Uterus (tissue), 4 donors: ENCODE data around the gene SPAG8. TPM values are rescaled to one million over a fixed set of nuclear protein-coding genes. Genes with fewer than 3 reads are reported as not detected.

Experiments
- DNase-seq, 2 donors: peaks; one replicate each; pipeline ENCODE4 v3.0.0-alpha.2; 2019 to 2020
- H3K27ac ChIP-seq, 2 donors: fragments of 200-600 bp; sonication (generic); 1 replicate in 1 of 2; 2 replicates in 1 of 2; pipeline ENCODE4 v1.5.1; 2016 to 2018
- H3K27me3 ChIP-seq, 2 donors: fragments of 200-600 bp; sonication (generic); one replicate each; pipeline ENCODE4 v1.5.1; 2018 to 2019; ENCODE audit warnings: control low read depth in 1 of 2
- H3K36me3 ChIP-seq, 2 donors: fragments of 200-600 bp; sonication (generic); one replicate each; pipeline ENCODE4 v1.5.1; 2019; ENCODE audit warnings: control low read depth in 1 of 2
- H3K4me1 ChIP-seq, 2 donors: fragments of 200-600 bp; sonication (generic); one replicate each; pipeline ENCODE4 v1.5.1; 2018 to 2019; ENCODE audit warnings: control low read depth in 1 of 2
- H3K4me3 ChIP-seq, 2 donors: fragments of 200-600 bp; sonication (generic); 1 replicate in 1 of 2; 2 replicates in 1 of 2; pipeline ENCODE4 v1.5.1; 2018 to 2019; ENCODE audit warnings: mild to moderate bottlenecking in 1 of 2
- H3K9me3 ChIP-seq, 2 donors: fragments of 200-600 bp; sonication (generic); one replicate each; pipeline ENCODE4 v1.5.1; 2019; ENCODE audit warnings: control low read depth in 1 of 2
- CTCF ChIP-seq, 4 experiments: fragments of 200-600 bp in 2 of 4; fragments of 450-650 bp in 2 of 4; sonication (generic) in 2 of 4; IDR thresholded peaks; one replicate each; pipeline ENCODE4 v1.5.1; 2016 to 2019; ENCODE audit warnings: antibody characterized with exemption in 4 of 4, mild to moderate bottlenecking in 2 of 4, moderate library complexity in 1 of 4
- POLR2A ChIP-seq, 2 donors: fragments of 450-650 bp; IDR thresholded peaks; one replicate each; pipeline ENCODE4 v1.6.1; 2016; ENCODE audit warnings: antibody characterized with exemption in 2 of 2, mild to moderate bottlenecking in 1 of 2, moderate library complexity in 1 of 2
- intact Hi-C: fragments of 100-400 bp; cut with DNase I; formaldehyde crosslinking; loops from one replicate; pipeline ENCODE4 v1.15.1; 2023; ENCODE audit warnings: low total_unique reads
- total RNA-seq, 4 donors: library from RNA; depleted of rRNA in 3 of 4; stranded (reverse); fragments of >200 nt in 3 of 4; gene quantifications; one replicate each; pipeline versions ENCODE4 v1.1.0 to v1.2.4, GENCODE V29; 2014 to 2023
- donor health status: DM: yes; HTN: yes; CAD: no.

SPAG8 gene
- total RNA-seq, 4 donors from 2014 or later, result 0.26 to 6.0 (median 4.0) TPM; not detected in 1

- no peak for DNase-seq
- H3K27ac ChIP-seq, result no peak overlapping the region
- no peaks in the 10 kb centered on the region for H3K4me1 ChIP-seq
- no peaks in the 10 kb centered on the region for H3K36me3 ChIP-seq
- H3K27me3 ChIP-seq, result no peaks in the 10 kb centered on the region
- no peak overlapping the region for H3K4me3 ChIP-seq
- intact Hi-C loops, result no loop called here
- TF ChIP-seq POLR2A (IDR thresholded peaks at IDR 0.05) (no peak), CTCF (IDR thresholded peaks at IDR 0.05) (no peak)
- no peaks in the 10 kb centered on the region for H3K9me3 ChIP-seq
These were observed 36.0 kb downstream of the SPAG8 start for GRCh38 chr9:35776018-35776417.

GRCh38 chr9:35774907-35775635 lies 37.0 kb downstream of the SPAG8 start:
- no peaks in the 10 kb centered on the region for H3K4me1 ChIP-seq
- no peak for TF ChIP-seq POLR2A (IDR thresholded peaks at IDR 0.05)
- no peak for TF ChIP-seq CTCF (IDR thresholded peaks at IDR 0.05)
- no peaks in the 10 kb centered on the region for H3K36me3 ChIP-seq
- H3K27me3 ChIP-seq, result no peaks in the 10 kb centered on the region
- no peak overlapping the region for H3K4me3 ChIP-seq
- intact Hi-C loops, result no loop called here
- H3K9me3 ChIP-seq, result no peaks in the 10 kb centered on the region
- no peak for DNase-seq
- H3K27ac ChIP-seq, result no peak overlapping the region

- DNase-seq, result no peak
- intact Hi-C loops, result no loop called here
- no peak overlapping the region for H3K27ac ChIP-seq
- no peak overlapping the region for H3K4me3 ChIP-seq
- no peaks in the 10 kb centered on the region for H3K9me3 ChIP-seq
- TF ChIP-seq POLR2A (IDR thresholded peaks at IDR 0.05), result no peak
- TF ChIP-seq CTCF (IDR thresholded peaks at IDR 0.05), result no peak
- no peaks in the 10 kb centered on the region for H3K4me1 ChIP-seq
- H3K27me3 ChIP-seq, result no peaks in the 10 kb centered on the region
- no peaks in the 10 kb centered on the region for H3K36me3 ChIP-seq
These were observed 40.1 kb downstream of the SPAG8 start for GRCh38 chr9:35771943-35772342.

- Histone ChIP-seq H3K9me3 (no peaks in the 10 kb centered on the region), H3K4me1 (no peaks in the 10 kb centered on the region), H3K27ac (peak overlapping the region in 1 of 2 donors; percentile 16), H3K36me3 (no peaks in the 10 kb centered on the region), H3K4me3 (no peak overlapping the region), H3K27me3 (no peaks in the 10 kb centered on the region)
- DNase-seq, result no peak
- intact Hi-C loops, result no loop called here
- TF ChIP-seq CTCF (IDR thresholded peaks at IDR 0.05) (no peak), POLR2A (IDR thresholded peaks at IDR 0.05) (no peak)
These were observed 40.5 kb downstream of the SPAG8 start for GRCh38 chr9:35771534-35771933.

- TF ChIP-seq CTCF (IDR thresholded peaks at IDR 0.05), result no peak
- TF ChIP-seq POLR2A (IDR thresholded peaks at IDR 0.05), result no peak
- H3K9me3 ChIP-seq, result no peaks in the 10 kb centered on the region
- no peaks in the 10 kb centered on the region for H3K4me1 ChIP-seq
- H3K27me3 ChIP-seq, result no peaks in the 10 kb centered on the region
- H3K36me3 ChIP-seq, result no peaks in the 10 kb centered on the region
- peak overlapping the region in 1 of 2 donors; percentile 16 for H3K27ac ChIP-seq
- intact Hi-C loops, result no loop called here
- H3K4me3 ChIP-seq, result no peak overlapping the region
- no peak for DNase-seq
These were observed 41.0 kb downstream of the SPAG8 start for GRCh38 chr9:35771075-35771433.
